CD14-positive monocyte (primary cell): ENCODE data around the gene TNNT3. TPM values are rescaled to one million over a fixed set of nuclear protein-coding genes. Genes with fewer than 3 reads are reported as not detected.
A peak's percentile ranks its signal among the peaks of the same experiment; 100 is the strongest.

Source experiments
- DNase-seq, 3 donors: peaks; one replicate each; pipeline ENCODE4 v3.0.0-alpha.2; 2011 to 2022
- H2AFZ ChIP-seq: 2 replicates; pipeline ENCODE4 v1.6.0; 2012; ENCODE audit warnings: mild to moderate bottlenecking, low read depth, low read length, inconsistent platforms; ENCODE audit not compliant: insufficient read depth, poor library complexity, severe bottlenecking
- H3K27ac ChIP-seq, 2 donors: 1 replicate in 1 of 2; 2 replicates in 1 of 2; pipeline ENCODE4 v1.5.1; 2012 to 2013; ENCODE audit warnings: low read length in 2 of 2, control low read depth in 1 of 2, inconsistent platforms in 1 of 2, low read depth in 1 of 2, mild to moderate bottlenecking in 1 of 2
- H3K27me3 ChIP-seq, 2 donors: one replicate each; pipeline versions ENCODE4 v1.6.0 to v1.6.1; 2011 to 2013; ENCODE audit warnings: low read length in 2 of 2; ENCODE audit not compliant: control insufficient read depth in 2 of 2, insufficient read depth in 2 of 2
- H3K36me3 ChIP-seq, 2 donors: replicated peaks in 1 of 2; 1 replicate in 1 of 2; 2 replicates in 1 of 2; pipeline versions ENCODE4 v1.5.1 to v1.6.1; 2012 to 2013; ENCODE audit warnings: low read length in 2 of 2, control low read depth in 1 of 2, inconsistent platforms in 1 of 2, mild to moderate bottlenecking in 1 of 2; ENCODE audit not compliant: insufficient read depth in 2 of 2, control insufficient read depth in 1 of 2
- H3K4me1 ChIP-seq, 2 donors: 1 replicate in 1 of 2; 2 replicates in 1 of 2; pipeline versions ENCODE4 v1.5.1 to v1.6.1; 2012 to 2013; ENCODE audit warnings: low read length in 2 of 2, control low read depth in 1 of 2, inconsistent platforms in 1 of 2, mild to moderate bottlenecking in 1 of 2, moderate library complexity in 1 of 2; ENCODE audit not compliant: insufficient read depth in 2 of 2, control insufficient read depth in 1 of 2
- H3K4me2 ChIP-seq: replicated peaks from 2 replicates; pipeline ENCODE3; 2012; ENCODE audit warnings: low read length, moderate library complexity, mild to moderate bottlenecking; ENCODE audit not compliant: poor library complexity, severe bottlenecking; ENCODE audit errors: extremely low read depth
- H3K4me3 ChIP-seq, 3 experiments: fragments of 200-600 bp in 1 of 3; sonication (generic) in 1 of 3; replicated peaks in 1 of 3; 1 replicate in 2 of 3; 2 replicates in 1 of 3; pipeline ENCODE4 v1.5.1; 2011 to 2013; ENCODE audit warnings: low read length in 3 of 3, mild to moderate bottlenecking in 3 of 3, control low read depth in 2 of 3, low read depth in 2 of 3, inconsistent platforms in 1 of 3, moderate library complexity in 1 of 3
- H3K79me2 ChIP-seq: 2 replicates; pipeline ENCODE4 v1.6.0; 2012; ENCODE audit warnings: mild to moderate bottlenecking, control low read depth, inconsistent platforms, low read length, moderate library complexity; ENCODE audit not compliant: insufficient read depth
- H3K9ac ChIP-seq: 2 replicates; pipeline ENCODE4 v1.6.0; 2017; ENCODE audit warnings: low read length, mild to moderate bottlenecking; ENCODE audit not compliant: insufficient read depth, poor library complexity, severe bottlenecking
- H3K9me3 ChIP-seq, 2 donors: replicated peaks in 1 of 2; 1 replicate in 1 of 2; 2 replicates in 1 of 2; pipeline versions ENCODE4 v1.5.1 to v1.6.1; 2012 to 2013; ENCODE audit warnings: low read length in 2 of 2, control low read depth in 1 of 2; ENCODE audit not compliant: control insufficient read depth in 1 of 2, insufficient read depth in 1 of 2
- H4K20me1 ChIP-seq: 2 replicates; pipeline ENCODE4 v1.6.0; 2012; ENCODE audit warnings: mild to moderate bottlenecking, low read length, control low read depth, moderate library complexity; ENCODE audit not compliant: insufficient read depth
- H3K27ac Mint-ChIP-seq, 7 donors: one replicate each; pipeline ENCODE4 v1.8.0; 2020; ENCODE audit warnings: mild to moderate bottlenecking in 7 of 7, mixed read lengths in 7 of 7, moderate library complexity in 6 of 7, inconsistent platforms in 2 of 7
- H3K27me3 Mint-ChIP-seq, 3 donors: one replicate each; pipeline ENCODE4 v1.8.0; 2021 to 2022; ENCODE audit warnings: low read depth in 3 of 3, mild to moderate bottlenecking in 3 of 3, mixed read lengths in 3 of 3, moderate library complexity in 3 of 3, inconsistent platforms in 1 of 3
- H3K36me3 Mint-ChIP-seq, 2 donors: one replicate each; pipeline ENCODE4 v1.8.0; 2020; ENCODE audit warnings: mixed read lengths in 2 of 2, inconsistent platforms in 1 of 2, mild to moderate bottlenecking in 1 of 2
- H3K4me1 Mint-ChIP-seq: one replicate; pipeline ENCODE4 v1.8.0; 2020; ENCODE audit warnings: mild to moderate bottlenecking, mixed read lengths
- H3K4me3 Mint-ChIP-seq, 2 donors: one replicate each; pipeline ENCODE4 v1.8.0; 2020; ENCODE audit warnings: mild to moderate bottlenecking in 2 of 2, mixed read lengths in 2 of 2, moderate library complexity in 1 of 2
- H3K9me3 Mint-ChIP-seq, 7 donors: one replicate each; pipeline ENCODE4 v1.8.0; 2020 to 2022; ENCODE audit warnings: mixed read lengths in 7 of 7, mild to moderate bottlenecking in 6 of 7, moderate library complexity in 6 of 7, inconsistent platforms in 2 of 7
- WGBS: methylation state at CpG from one replicate; pipeline ENCODE4 v1.1.5; 2013; ENCODE audit warnings: missing lambda C conversion rate; ENCODE audit not compliant: insufficient coverage; 5-methylcytosine and 5-hydroxymethylcytosine counted together
- intact Hi-C, 2 donors: fragments of 100-400 bp; cut with micrococcal nuclease; formaldehyde crosslinking; loops; one replicate each; pipeline versions ENCODE4 v1.15.0 to v1.15.1; 2023
- polyA plus RNA-seq, 3 donors: library from polyadenylated mRNA; depleted of rRNA in 1 of 3; unstranded in 2 of 3; stranded (reverse) in 1 of 3; fragments of 300-500 nt in 2 of 3; fragments of >200 nt in 1 of 3; fragmentation: Illumina TruSeq in 2 of 3; gene quantifications; 1 replicate in 2 of 3; 2 replicates in 1 of 3; pipeline ENCODE4 v1.2.3, GENCODE V29; 2012 to 2021
- TF ChIP-seq, protein P1 (sequence below): fragments of 200-600 bp; IDR thresholded peaks from one replicate; pipeline ENCODE4 v1.8.0; 2022; ENCODE audit warnings: antibody characterized with exemption, mild to moderate bottlenecking

Gene TNNT3
- polyA plus RNA-seq, 3 donors: 1.4 TPM; not detected in 2

DNA sequence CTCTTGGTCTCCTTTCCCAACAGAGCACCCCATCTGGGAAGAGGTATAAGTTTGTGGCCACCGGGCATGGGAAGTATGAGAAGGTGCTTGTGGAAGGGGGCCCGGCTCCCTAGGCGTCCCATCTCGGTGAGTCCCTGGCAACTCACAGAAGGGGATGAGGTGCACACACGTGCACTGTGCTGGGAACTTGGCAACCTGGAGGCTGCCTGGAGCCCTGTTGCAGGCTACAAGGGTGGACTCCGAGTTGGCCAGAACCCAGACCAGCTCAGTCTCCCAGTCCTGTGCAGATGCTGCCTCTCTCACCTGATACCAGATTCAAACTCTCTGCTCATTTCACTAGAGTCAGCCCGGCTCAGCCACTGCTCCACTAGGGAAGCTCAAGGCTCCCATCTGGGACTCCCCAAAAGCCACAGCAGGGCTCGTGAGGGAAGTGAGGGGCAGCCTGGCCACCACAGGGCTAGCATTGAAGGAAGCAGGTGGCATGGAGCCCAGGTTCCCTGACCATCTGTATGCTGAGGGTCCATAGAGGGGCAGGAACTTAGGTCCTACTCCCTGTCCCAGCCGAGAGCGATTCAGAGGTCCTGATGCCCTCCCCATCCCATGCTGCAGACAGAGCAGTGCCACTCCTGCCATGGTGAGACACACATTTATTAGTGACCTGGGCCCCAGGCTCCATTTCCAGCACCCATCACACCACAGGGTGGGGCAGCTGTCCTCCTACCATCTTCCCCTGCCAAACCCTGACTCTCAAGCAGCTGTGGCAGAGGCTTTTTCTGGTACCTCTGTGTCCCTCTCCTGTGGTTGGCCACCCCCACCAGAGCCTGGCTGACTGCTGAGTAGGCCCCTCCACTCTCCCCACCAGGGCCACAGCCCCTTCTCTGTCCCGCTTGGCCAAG is 31.8 kb upstream of the TNNT3 start:
- H3K9ac ChIP-seq: no peak overlapping the region
- 56% methylated on average over 11 of the region's 11 CpGs for WGBS
- H3K4me2 ChIP-seq: no peak overlapping the region
- peaks cover 18 to 52% (median 24%) of the 10 kb centered on the region in 3 donors for H3K27me3 Mint-ChIP-seq
- H3K27me3 ChIP-seq: peaks cover 0 to 26% of the 10 kb centered on the region in 2 donors
- H2AFZ ChIP-seq: no peak overlapping the region
- H3K79me2 ChIP-seq: no peaks in the 10 kb centered on the region
- intact Hi-C loops: loop anchor here (2.0 to 10.0 kb wide), 3 partner anchors 15 to 267 kb away; partner anchors contain the start of gene KRTAP5-6 (in 1 of the 2)
- H3K9me3 ChIP-seq: no peaks in the 10 kb centered on the region
- peaks cover 100% of the 10 kb centered on the region for H4K20me1 ChIP-seq
- H3K36me3 Mint-ChIP-seq: peaks cover 3 to 5% of the 10 kb centered on the region in 2 donors
- TF ChIP-seq, protein P1, sequence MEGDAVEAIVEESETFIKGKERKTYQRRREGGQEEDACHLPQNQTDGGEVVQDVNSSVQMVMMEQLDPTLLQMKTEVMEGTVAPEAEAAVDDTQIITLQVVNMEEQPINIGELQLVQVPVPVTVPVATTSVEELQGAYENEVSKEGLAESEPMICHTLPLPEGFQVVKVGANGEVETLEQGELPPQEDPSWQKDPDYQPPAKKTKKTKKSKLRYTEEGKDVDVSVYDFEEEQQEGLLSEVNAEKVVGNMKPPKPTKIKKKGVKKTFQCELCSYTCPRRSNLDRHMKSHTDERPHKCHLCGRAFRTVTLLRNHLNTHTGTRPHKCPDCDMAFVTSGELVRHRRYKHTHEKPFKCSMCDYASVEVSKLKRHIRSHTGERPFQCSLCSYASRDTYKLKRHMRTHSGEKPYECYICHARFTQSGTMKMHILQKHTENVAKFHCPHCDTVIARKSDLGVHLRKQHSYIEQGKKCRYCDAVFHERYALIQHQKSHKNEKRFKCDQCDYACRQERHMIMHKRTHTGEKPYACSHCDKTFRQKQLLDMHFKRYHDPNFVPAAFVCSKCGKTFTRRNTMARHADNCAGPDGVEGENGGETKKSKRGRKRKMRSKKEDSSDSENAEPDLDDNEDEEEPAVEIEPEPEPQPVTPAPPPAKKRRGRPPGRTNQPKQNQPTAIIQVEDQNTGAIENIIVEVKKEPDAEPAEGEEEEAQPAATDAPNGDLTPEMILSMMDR: no peak
- H3K4me1 ChIP-seq: peaks cover 36 to 44% of the 10 kb centered on the region in 2 donors
- H3K4me3 ChIP-seq: no peak overlapping the region
- H3K4me3 Mint-ChIP-seq: peak overlapping the region in 1 of 2 donors; percentile 82
- H3K27ac Mint-ChIP-seq: peak overlapping the region in 1 of 7 donors; percentile 45
- H3K4me1 Mint-ChIP-seq: peaks cover 19% of the 10 kb centered on the region
- no peak for DNase-seq
- peaks cover 2 to 23% (median 7%) of the 10 kb centered on the region in 7 donors for H3K9me3 Mint-ChIP-seq
- peaks cover 70% of the 10 kb centered on the region in 2 donors for H3K36me3 ChIP-seq
- no peak overlapping the region for H3K27ac ChIP-seq

DNA sequence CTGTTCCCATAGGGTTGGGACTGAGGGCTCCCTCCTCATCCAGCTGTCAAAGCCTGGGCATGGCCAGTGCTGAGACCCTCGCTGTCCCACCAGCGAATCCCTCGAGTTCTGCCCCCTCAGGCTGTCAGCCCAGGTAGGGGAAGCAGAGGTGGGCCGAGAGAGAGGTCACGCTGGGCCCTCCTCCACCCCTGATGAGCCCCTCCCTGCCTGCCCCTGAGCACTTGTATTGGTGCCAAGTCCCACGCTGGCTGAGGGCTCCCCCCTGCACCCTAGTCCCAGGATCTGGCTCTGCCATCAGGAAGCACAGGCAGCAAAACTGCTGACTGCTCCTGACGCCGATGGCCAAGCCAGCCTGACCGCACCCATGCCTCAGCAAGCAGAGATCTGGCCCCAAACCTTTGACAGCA is 31.2 kb upstream of the TNNT3 start:
- H3K9me3 Mint-ChIP-seq: peaks cover 2 to 23% (median 7%) of the 10 kb centered on the region in 7 donors
- Histone ChIP-seq H3K4me2 (no peak overlapping the region), H3K9me3 (no peaks in the 10 kb centered on the region), H2AFZ (no peak overlapping the region), H3K36me3 (peaks cover 63 to 64% of the 10 kb centered on the region in 2 donors), H3K9ac (no peak overlapping the region), H4K20me1 (peaks cover 100% of the 10 kb centered on the region), H3K4me3 (no peak overlapping the region), H3K27me3 (peaks cover 0 to 26% of the 10 kb centered on the region in 2 donors), H3K27ac (no peak overlapping the region), H3K79me2 (no peaks in the 10 kb centered on the region), H3K4me1 (peaks cover 36 to 44% of the 10 kb centered on the region in 2 donors)
- H3K27ac Mint-ChIP-seq: peak overlapping the region in 1 of 7 donors; percentile 21
- DNase-seq: no peak
- H3K36me3 Mint-ChIP-seq: peaks cover 0 to 3% of the 10 kb centered on the region in 2 donors
- peaks cover 19% of the 10 kb centered on the region for H3K4me1 Mint-ChIP-seq
- peaks cover 18 to 52% (median 24%) of the 10 kb centered on the region in 3 donors for H3K27me3 Mint-ChIP-seq
- TF ChIP-seq, protein P1: no peak
- WGBS: 27% methylated on average over 9 of the region's 9 CpGs
- peak overlapping the region in 1 of 2 donors; percentile 82 for H3K4me3 Mint-ChIP-seq
- intact Hi-C loops: loop anchor here (2.0 to 10.0 kb wide), 3 partner anchors 16 to 266 kb away; partner anchors contain the start of gene KRTAP5-6 (in 1 of the 2)
